ENCODE data around the gene CFAP54.

GRCh38 chr12:96710127-96710745 lies 220.9 kb downstream of the CFAP54 start:
- TF ChIP-seq CTCF (IDR thresholded peaks at IDR 0.05; ENCODE audit: extremely low read depth in 1 of 2, insufficient read depth in 1 of 2, low read depth in 1 of 2, low read length in 2 of 2) = no peak
- TF ChIP-seq EZH2 (IDR thresholded peaks at IDR 0.05; ENCODE audit: borderline replicate concordance, low read depth, low read length, severe bottlenecking) = no peak
- TF ChIP-seq POLR2A (IDR thresholded peaks at IDR 0.05; ENCODE audit: low read depth, low read length) = no peak
- TF ChIP-seq POLR2AphosphoS5 (IDR thresholded peaks at IDR 0.05; ENCODE audit: insufficient read depth, low read depth, low read length) = no peak
- TF ChIP-seq MAX (IDR thresholded peaks at IDR 0.05; ENCODE audit: insufficient read depth, insufficient read length) = no peak
- no peak for TF ChIP-seq MYC (IDR thresholded peaks at IDR 0.05; ENCODE audit: low read depth, low read length)
- no peak for TF ChIP-seq JUN (IDR thresholded peaks at IDR 0.05; ENCODE audit: borderline replicate concordance, insufficient read depth, insufficient read length, low read depth)
- no peak for TF ChIP-seq FOS (IDR thresholded peaks at IDR 0.05; ENCODE audit: borderline replicate concordance, insufficient read depth, low read length)

Measured in endothelial cell of umbilical vein (primary cell).